HG02970 (cell line): ENCODE data around the gene CD276.

Experiments
- ATAC-seq: cut with Tn5 transposase; IDR thresholded peaks from one replicate; pipeline ENCODE4 v1.9.1; 2021; ENCODE audit warnings: mild to moderate bottlenecking, moderate library complexity, moderate number of reproducible peaks; ENCODE audit not compliant: unreplicated experiment, low FRiP score

Gene CD276

DNA sequence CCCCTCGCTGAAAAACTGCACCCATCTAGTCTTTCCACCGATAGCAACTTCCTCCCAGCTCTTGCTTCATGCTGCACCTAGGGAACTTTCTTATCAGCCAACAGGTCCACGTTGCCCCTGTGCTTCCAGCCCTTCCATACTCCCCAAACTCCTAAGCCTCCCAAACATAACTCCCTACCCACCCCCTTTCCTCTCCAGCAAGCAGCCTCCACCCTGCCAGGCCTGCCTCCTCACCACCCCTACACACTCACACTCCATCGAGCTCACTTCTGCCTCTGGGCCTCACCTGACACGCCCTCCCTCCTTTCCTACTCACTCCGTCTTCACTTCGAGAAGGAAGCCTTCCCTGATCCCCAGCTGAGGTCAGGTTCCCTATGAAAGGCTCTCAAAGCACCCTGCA is 60.9 kb downstream of the CD276 start:
- ATAC-seq, result no peak

DNA sequence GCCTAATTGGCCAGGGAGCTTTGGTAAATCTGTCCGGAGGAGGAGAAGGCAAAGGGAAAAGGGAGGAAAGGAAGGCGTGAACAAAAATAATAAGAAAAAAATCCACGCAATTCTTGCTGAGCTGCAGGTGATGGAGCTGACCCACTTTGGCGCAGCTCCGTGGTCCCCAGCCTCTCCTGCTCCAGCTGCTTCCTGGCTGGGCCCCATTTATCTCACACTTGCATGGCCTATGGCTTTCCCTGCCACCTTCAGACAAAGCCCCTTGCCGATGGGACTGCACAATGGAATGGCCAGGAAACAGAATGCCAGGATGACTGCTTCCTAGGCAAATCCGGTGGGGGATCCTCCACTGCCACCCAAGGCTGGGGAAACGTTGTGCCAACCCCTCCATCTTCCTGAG is 62.1 kb downstream of the CD276 start:
- ATAC-seq, result no peak

DNA sequence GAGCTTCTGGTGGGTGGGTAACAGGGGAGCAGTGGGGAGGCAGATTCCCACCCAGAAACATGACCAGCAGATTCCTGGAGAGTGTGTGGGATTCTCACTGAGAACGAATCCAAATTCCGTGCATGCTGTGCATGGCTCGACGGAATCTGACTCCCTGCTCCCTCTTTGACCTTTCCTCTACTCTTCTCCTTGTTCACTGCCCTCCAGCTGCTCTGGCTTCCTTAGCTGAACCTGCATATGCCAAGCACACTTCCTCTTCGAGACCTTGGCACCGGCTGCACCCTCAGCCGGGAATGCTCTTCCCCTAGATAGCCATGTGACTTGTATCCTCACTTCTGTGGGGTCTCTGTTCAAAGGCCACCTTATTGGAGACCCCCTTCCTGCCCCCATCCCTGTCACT is 62.7 kb downstream of the CD276 start:
- ATAC-seq, result no peak

DNA sequence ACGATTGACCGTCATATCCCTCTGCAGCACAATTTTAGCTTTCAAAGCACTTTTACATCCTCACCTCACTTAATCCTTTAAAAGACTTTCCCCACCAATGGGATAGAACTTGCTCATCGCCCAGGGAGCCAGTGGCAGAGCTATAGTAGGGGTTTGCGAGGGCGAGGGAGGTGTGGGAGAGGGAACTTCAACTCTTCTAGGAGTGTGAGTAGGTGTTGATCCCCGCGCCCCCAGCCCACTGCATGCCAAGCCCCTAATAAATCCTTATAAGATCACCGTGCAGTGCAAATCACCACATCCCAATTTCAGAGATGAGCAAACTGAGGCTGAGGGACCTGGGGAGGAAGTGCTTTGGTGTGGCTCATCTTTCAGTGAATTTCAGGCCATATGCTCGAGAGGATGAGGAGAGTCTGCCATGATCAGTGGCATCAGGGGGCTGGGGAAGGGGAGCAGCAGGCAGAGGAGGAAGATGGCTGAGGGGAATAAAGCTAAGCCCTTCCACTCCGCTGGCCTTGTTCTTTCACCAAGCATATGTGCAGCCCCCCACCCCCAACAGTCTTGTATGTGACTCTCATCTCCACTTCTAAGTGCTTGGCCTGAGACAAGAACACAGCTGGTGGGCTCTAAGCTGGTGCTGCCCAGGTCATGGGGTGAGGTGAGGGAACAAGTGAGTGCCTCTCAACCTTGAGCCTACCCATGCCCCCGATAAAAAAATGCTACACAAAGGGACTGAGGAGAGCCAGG is 63.8 kb downstream of the CD276 start:
- no peak for ATAC-seq

DNA sequence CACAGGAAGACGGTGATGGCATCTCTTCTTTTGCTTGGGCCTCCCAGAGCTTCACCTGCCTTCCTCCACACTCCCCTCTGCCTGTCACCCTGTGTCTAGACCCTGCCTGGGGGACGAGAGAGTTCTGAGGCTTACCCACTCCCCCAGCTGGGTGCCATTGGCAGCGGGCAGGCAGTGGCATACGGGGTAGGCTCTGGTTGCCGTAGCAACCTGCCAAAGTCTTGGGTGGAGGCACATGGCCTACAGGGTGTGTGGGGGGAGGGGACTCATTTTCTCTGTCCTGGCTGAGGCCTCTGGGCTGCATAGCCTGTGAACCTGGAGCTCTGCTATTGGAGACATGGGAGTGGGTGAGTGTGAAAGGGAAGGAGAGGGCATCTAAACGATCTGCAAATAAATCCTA is 64.5 kb downstream of the CD276 start:
- ATAC-seq, result no peak

DNA sequence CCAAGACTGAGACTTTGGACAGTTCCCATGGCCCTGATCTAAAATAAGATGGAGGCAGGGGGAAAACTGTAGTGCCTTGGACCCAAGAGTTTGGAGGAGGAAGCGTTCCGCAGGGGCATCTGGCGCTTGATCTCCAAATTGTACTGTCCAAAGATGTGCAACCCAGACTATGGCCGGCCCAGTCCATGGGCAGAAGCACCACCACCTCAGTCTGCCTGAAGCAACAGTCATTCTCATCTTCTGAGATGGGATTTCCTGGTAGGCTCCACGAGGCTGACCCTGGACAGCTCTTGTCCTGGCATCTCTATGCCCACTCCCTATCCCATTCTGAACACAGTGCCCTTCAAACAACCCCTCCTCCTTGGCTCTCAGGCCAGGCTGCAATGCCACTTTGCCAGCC is 65.3 kb downstream of the CD276 start:
- no peak for ATAC-seq

DNA sequence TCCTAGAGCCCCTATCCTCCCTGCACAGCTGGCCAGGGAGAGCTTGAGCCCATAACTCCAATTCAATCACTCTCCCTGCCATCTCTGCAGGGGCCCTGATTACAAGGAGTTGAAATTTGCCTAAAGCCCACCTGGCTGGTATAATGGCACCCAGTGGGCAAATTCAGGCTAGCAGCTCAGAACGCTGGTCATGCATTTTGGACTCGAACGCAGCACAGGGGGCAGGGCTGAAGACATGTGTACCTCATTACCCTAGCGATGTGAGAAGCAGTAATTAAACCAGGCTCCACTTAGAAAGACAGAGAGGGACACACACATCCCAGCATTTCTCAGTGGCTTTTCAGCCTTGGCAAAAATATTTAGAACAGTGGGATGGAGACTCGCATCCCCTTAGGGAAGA is 65.8 kb downstream of the CD276 start:
- no peak for ATAC-seq

DNA sequence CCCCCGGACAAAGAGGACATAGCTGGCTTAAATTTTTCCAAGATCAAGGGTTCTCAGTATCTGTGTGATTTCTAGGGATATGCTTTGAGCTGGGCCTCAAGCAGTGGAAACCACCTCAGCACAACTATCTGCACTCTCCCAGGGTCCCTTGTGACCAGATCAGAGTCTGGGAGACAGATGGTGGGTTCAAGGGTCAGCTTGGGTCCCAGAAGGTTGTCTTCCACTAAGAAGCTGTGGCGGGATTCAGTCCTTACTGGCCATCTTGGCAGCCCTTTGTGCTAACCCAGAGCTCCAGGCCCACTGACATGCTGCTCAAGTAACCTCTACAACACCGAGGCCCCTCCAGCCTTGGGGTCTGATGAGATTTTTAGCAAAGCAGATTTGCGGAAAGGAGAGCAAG is 66.3 kb downstream of the CD276 start:
- no peak for ATAC-seq

DNA sequence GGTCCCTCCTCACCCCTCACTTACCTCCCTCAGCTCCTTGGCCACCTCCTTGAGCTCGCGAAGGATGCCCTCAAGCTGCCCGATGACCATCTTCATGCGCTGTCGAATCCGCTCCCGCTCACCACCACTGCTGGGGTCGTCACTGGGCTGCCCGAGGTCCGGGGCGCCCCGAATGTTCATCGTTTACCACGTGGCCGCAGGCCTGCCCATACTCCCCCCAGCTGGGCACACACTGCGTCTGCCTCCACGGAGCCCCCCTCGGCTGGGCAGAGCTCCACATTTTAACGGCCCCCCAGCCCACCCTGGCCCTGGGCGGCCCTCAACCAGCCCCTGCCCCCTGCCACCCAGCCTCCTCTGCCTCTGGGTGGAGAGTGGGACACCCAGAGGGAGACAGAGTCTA is 66.8 kb downstream of the CD276 start:
- no peak for ATAC-seq

DNA sequence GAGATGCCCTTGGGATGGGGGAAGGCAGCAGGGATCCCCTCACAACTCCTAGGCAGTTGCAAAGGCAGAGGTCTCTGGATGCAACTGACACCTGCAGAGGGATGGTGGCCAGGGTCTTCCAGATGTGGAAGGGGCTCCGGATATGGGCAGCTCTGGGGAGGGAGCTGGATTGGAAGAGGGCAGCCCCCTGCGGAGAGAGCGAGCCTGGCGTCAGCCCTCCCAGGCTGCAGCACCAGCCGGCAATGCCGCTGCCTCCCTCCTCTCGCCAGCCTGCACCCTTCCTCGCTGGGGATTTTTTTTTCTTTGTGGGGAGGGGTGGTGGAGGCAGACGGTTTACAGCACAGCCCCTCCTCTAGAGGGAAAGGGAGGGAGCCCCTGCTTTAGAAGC is 67.3 kb downstream of the CD276 start:
- ATAC-seq, result no peak

DNA sequence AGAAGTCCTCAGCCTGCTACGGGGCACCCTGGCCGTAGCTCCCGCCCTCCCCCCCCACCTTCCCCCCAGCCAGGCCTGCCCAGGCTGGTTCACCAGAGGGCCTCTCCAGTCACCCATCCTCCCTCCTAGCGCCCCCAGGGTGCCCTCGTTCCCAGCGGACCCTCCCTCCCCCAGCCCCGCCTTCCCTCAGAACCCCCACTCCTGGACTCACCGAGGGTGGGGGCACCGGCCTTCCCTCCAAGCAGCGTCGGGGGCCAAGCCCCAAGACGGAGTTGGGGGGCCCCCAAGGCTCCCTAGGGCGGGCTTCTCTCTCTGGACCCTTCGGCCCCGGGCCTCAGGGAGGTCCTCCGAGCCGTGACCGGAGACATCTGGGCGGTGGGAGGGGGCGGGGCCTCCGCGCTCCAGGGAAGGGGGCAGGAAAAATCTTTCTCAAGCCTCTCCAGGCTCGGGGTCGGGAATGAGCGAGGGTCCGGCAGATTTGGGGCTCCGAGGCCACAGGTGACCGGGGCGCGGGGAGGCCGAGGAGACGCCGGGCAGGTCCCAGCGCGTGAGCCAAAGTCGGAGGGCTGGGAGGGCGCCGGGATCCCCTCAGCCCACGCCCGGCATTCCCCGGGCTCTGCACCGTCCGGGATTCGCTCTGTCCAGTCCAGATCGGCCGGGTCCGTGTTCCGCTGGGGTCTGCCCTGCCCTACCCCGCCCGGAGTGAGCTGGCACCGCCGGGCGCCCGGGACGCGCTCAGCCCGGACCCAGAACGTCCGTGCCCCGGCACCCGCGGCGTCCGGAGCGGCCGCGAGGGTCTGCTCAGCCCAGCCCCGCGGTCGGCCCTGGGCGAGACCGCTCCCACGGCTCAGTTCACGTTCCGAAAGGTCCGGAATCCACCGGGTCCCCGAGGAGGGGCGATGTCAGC is 68.0 kb downstream of the CD276 start:
- no peak for ATAC-seq

DNA sequence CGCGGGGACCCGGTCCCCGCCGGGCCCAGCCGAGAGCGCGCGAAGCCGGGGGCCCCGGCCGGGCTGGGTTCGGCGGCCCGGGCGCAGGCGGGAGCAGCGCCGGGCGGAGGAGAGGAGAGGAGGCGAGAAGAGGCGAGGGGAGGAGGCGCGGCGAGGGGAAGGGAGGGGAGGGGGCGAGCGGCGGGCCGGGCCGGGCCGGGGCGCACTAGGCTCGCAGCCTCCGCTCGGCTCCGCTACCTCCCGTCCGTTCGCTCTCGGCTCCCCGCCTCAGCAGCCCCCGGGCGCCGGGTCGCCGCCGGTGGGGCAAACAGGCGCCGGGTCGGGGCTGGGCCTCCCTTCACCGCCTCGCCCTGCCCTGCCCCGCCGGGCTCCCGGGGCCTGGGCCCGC is 68.6 kb downstream of the CD276 start:
- ATAC-seq, result no peak

DNA sequence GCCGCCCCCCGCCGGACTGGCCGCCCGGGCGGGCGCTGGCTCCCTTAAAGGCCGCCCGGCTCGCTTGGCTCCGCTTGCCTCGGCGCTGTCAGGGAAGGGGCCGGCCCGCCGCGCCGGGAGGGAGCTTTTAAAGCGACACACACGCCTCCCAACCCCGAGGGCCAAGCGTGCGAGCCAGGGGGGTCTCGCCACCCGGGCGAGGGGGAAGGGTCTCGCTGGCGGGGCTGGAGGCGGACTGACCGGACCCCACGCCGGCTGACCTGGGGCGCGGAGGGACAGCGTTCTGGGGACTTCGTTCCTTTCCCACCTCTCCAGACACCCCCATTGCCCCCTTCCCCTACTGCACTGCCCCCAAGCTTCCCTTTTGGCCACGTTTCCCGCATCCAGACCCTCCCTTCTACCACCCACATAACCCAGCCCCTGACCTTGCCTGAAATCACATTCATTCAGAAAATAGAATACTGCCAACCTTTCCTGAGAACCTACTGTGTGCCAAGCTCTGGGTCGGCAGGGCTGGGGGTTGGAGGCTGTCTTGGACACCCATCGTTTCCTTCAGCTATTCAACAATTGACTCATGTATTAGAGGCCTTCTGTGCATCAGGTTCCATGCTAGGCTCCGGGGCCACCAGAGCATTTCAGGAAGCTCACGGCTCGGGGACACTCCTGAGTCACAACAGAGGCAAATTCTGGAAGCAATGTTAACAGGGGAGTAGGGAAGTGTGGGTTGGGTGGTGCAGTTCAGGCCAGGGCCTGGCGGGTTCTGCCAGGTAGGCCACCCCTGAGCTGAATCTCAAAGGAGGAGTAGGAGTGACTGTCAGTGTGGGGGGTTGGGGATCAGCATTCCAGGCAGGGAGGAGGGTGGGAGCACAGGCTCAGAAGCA is 69.3 kb downstream of the CD276 start, which contains the start of gene INSYN1:
TSS of gene INSYN1 (minus strand) at position 102 of the 881 bp plus-strand sequence. CDS start 2,221 bp downstream, outside the sequence.
- ATAC-seq, result no peak

DNA sequence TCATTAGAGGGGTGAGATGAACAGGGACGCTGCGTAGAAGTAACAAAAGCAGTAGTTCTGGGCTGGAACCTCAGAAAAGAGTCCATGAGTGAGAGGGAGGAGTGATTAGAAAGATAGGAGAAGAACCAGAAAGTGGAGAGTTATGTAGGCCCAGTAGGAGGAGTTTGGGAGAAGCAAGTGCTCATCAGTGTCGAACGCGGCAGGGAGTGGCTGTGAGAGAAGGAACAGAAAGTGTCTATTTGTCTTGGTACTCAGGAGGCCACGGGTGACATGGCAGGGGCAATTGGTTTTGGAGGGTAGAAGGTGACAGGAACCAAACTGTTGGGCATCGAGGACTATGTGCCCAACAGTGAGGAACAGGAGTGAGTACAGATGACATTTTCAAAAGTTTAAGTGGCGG is 70.3 kb downstream of the CD276 start:
- no peak for ATAC-seq

DNA sequence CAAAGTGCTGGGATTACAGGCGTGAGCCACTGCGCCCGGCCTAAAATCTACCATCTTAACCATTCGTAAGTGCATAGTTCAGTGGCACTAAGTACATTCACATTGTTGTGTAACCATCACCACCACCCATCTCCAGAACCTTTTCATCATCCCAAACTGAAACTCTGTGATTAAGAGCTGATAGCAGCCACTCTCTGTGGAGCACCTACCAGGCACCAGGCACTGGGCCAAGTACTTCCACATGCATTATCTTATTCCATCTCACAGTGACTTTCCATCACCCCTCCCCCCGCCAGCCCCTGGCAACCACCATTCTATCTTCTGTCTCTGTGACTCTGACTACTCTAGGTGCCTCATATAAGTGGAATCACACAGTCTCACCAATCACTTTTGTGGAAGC is 71.3 kb downstream of the CD276 start:
- no peak for ATAC-seq

DNA sequence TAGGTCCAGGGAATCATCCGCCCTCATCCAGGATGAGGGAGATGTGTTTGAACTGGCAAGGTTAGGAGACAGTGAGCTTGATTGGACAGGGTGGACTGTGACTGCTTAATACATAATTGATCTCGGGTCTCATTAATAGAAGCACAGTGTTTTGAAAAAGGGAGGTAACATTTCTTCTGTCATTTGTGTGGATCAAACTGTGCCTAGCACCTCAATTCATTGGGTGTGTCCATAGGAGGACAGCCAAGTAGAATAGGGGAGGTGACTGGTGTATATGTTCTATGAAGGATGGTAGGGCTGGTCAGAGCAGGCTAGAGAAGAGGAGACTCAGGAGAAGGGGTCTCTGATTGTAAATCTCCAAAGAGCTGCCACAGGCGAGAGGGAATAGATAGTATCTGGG is 71.8 kb downstream of the CD276 start:
- ATAC-seq, result no peak

DNA sequence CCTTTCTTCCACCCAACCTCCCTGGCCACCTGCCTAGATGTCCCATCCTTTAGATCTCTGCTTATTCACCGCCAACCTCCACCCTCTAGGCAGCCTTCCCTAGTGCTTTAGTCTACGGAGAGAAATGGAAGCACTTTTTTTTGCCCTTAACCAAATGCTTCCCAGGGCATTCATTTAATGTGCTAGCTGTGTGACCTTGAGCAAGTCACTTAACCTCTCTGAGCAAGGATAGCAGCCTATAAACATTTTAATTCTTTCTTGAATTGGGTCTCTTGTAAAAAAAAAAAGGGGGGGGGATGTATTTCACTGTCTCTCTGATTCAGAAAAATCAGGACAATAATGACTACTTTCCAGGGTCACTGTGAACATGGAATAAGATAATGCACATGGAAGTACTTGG is 72.2 kb downstream of the CD276 start:
- ATAC-seq, result no peak

DNA sequence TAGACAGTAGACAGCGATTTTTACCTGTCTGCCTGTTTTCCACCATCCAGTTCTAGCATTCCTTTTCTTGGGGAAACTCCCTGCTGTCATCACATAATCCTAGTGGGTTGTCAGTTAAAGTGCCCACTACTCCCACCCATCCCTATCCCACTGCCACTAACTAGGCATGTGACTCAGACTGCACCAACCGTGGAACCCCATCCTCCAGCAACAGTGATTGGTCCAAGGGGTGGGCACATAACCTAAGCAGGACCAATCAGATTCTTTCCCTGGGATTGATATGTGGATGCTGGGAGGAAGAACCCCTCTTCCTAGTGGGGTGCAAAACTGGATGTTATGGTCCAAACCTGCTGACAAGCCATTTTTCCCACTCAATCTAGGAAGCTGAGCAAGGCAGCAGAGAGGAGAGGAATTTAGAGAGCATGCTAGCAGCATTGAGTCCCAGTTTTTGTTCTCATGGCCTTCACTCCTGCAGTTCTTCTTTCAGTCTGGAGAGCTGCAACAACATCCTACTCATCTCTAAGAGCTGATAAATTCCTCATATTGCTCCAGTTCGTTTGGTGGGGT is 72.8 kb downstream of the CD276 start:
- no peak for ATAC-seq

DNA sequence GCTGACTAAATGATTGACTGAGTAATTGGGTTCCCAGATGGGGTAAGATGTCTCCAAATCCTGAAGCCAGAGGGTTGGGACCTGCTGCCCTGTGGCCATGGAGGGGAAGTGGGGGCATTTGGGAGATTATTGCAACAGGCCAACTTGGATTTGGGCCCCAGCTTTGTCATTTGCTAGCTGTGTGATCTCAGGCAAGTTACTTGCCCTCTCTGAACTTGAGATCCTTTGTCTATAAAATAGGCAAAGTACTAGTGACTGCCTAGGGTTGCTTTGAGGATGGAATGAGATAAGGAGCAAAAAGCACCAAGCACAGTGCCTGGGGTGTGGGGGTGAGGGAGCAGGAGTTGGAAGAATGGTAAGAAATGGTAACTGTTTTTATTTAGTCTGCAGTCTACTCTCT is 73.4 kb downstream of the CD276 start:
- ATAC-seq, result no peak

DNA sequence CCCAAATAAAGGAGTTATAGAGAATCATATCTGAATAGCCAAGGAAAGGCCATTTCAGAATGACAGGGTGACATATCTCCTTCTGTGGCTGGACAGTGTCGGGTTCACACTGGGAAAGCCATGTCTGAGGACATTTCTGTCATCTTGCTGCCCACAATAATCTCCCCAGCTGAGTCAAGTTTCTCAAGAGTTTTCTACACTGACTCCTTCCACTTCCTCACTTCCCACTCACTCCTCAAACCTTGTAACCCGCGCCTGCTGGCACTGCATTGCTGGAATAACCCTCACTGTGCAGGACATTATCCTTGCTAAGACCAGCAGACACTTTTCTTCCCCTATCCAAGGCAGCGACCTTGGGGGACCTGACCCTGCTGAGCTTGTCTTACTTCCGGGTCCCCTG is 74.3 kb downstream of the CD276 start:
- ATAC-seq, result no peak
